HCT116 (cell line): ENCODE data around the gene TNFRSF25. TPM values are rescaled to one million over a fixed set of nuclear protein-coding genes. Genes with fewer than 3 reads are reported as not detected.

Source experiments
- ATAC-seq: fragments of 200-7000 bp; cut with Tn5 transposase; 2 replicates; pipeline ENCODE4 v1.9.1; 2020; ENCODE audit warnings: mild to moderate bottlenecking, moderate library complexity
- Bru-seq: library from RNA; stranded (reverse); fragments of 400-500 nt; gene quantifications from one replicate; lab custom pipeline; 2021; lab: Mats Ljungman, UMichigan
- BruChase-seq, 2 experiments: library from RNA; stranded (reverse); fragments of 400-500 nt; gene quantifications; one replicate each; lab custom pipeline; 2021; lab: Mats Ljungman, UMichigan
- BruUV-seq: library from RNA; stranded (reverse); fragments of 400-500 nt; replicated peaks from 2 replicates; lab custom pipeline; 2021; lab: Mats Ljungman, UMichigan
- CTCF ChIA-PET: fragments of 300-600 bp; sonication (Branson Sonifier 250); formaldehyde crosslinking; loops from one replicate; lab custom pipeline; 2021; ENCODE audit warnings: antibody characterized with exemption; lab: Charles Lee
- POLR2A ChIA-PET: fragments of 300-600, 350-600 bp; sonication (Branson Sonifier 250); formaldehyde crosslinking; loops from one replicate; lab custom pipeline; 2021; ENCODE audit warnings: antibody characterized with exemption; lab: Charles Lee
- RAD21 ChIA-PET, 2 experiments: fragments of 300-600 bp; sonication (Branson Sonifier 250); formaldehyde crosslinking; loops; one replicate each; lab custom pipeline; 2023; ENCODE audit warnings: low total read pairs in 2 of 2; ENCODE audit not compliant: uncharacterized antibody in 2 of 2, unreplicated experiment in 2 of 2, low non-redundant PET in 1 of 2; lab: Charles Lee
- DNase-seq: peaks from one replicate; pipeline ENCODE4 v3.0.0-alpha.2; 2010; ENCODE audit warnings: low read depth, low spot score
- H2AFZ ChIP-seq: fragments of 200-600 bp; shearing (Covaris generic), sonication (generic); 2 replicates; pipeline ENCODE4 v1.6.1; 2017; ENCODE audit warnings: low read depth, mixed run types, mixed read lengths, antibody characterized with exemption, low read length; ENCODE audit not compliant: poor library complexity, severe bottlenecking
- H3K27ac ChIP-seq: 2 replicates; pipeline ENCODE4 v1.5.1; 2012; ENCODE audit warnings: low read depth, low read length
- H3K27me3 ChIP-seq: fragments of 200-600 bp; sonication (generic); 2 replicates; pipeline ENCODE4 v1.6.1; 2016; ENCODE audit warnings: mixed run types, low read length, mixed read lengths; ENCODE audit not compliant: insufficient read depth
- H3K36me3 ChIP-seq, 2 experiments: fragments of 200-500 bp in 1 of 2; fragments of 200-600 bp in 1 of 2; sonication (Bioruptor generic) in 1 of 2; sonication (generic) in 1 of 2; 2 replicates each; pipeline versions ENCODE4 v1.5.1 to v1.6.1; 2014 to 2016; ENCODE audit warnings: low read length in 2 of 2, inconsistent platforms in 1 of 2, mixed read lengths in 1 of 2, mixed run types in 1 of 2; ENCODE audit not compliant: insufficient read depth in 2 of 2, control insufficient read depth in 1 of 2
- H3K4me1 ChIP-seq, 2 experiments: fragments of 200-600 bp in 1 of 2; sonication (generic) in 1 of 2; 2 replicates each; pipeline versions ENCODE4 v1.5.1 to v1.6.1; 2012 to 2017; ENCODE audit warnings: low read length in 2 of 2, inconsistent platforms in 1 of 2, mild to moderate bottlenecking in 1 of 2, mixed read lengths in 1 of 2, mixed run types in 1 of 2, moderate library complexity in 1 of 2; ENCODE audit not compliant: insufficient read depth in 2 of 2, control insufficient read depth in 1 of 2
- H3K4me2 ChIP-seq: fragments of 200-600 bp; sonication (generic); 2 replicates; pipeline ENCODE4 v1.6.1; 2017; ENCODE audit warnings: mixed run types, low read length, mixed read lengths
- H3K4me3 ChIP-seq, 2 experiments: fragments of 200-600 bp in 1 of 2; sonication (generic) in 1 of 2; replicated peaks in 1 of 2; 2 replicates each; pipeline ENCODE4 v1.5.1; 2011 to 2016; ENCODE audit warnings: low read length in 2 of 2, control low read depth in 1 of 2, low read depth in 1 of 2, mild to moderate bottlenecking in 1 of 2, mixed read lengths in 1 of 2, mixed run types in 1 of 2
- H3K79me2 ChIP-seq: fragments of 200-600 bp; sonication (generic); 2 replicates; pipeline ENCODE4 v1.6.1; 2017; ENCODE audit warnings: mild to moderate bottlenecking, mixed run types, low read length, moderate library complexity, mixed read lengths; ENCODE audit not compliant: insufficient read depth
- H3K9ac ChIP-seq: fragments of 200-600 bp; sonication (generic); 2 replicates; pipeline ENCODE4 v1.6.1; 2016; ENCODE audit warnings: low read length, mixed read lengths
- H3K9me2 ChIP-seq: fragments of 200-600 bp; sonication (generic), shearing (Covaris generic); 2 replicates; pipeline ENCODE4 v1.6.1; 2017; ENCODE audit warnings: mixed run types, mild to moderate bottlenecking, moderate library complexity; ENCODE audit not compliant: insufficient read depth
- H3K9me3 ChIP-seq, 2 experiments: fragments of 200-500 bp in 1 of 2; fragments of 200-600 bp in 1 of 2; sonication (Bioruptor generic) in 1 of 2; sonication (generic) in 1 of 2; 2 replicates each; pipeline ENCODE4 v1.6.1; 2014 to 2017; ENCODE audit warnings: low read length in 2 of 2, mixed read lengths in 2 of 2, inconsistent platforms in 1 of 2, low read depth in 1 of 2, mild to moderate bottlenecking in 1 of 2, mixed run types in 1 of 2, moderate library complexity in 1 of 2; ENCODE audit not compliant: control insufficient read depth in 1 of 2, insufficient read depth in 1 of 2
- H4K20me1 ChIP-seq: fragments of 200-600 bp; sonication (generic), shearing (Covaris generic); 2 replicates; pipeline ENCODE4 v1.6.1; 2017; ENCODE audit warnings: mixed run types, mild to moderate bottlenecking, moderate library complexity; ENCODE audit not compliant: insufficient read depth
- CTCF ChIP-seq, 3 experiments: fragments of 200-600 bp in 1 of 3; sonication (generic) in 1 of 3; IDR thresholded peaks in 2 of 3; conservative IDR thresholded peaks in 1 of 3; 2 replicates each; pipeline ENCODE4 v1.5.1; 2012 to 2017; ENCODE audit warnings: low read depth in 2 of 3, low read length in 2 of 3, antibody characterized with exemption in 1 of 3, borderline replicate concordance in 1 of 3, control low read depth in 1 of 3, mild to moderate bottlenecking in 1 of 3, mixed read lengths in 1 of 3, mixed run types in 1 of 3, moderate library complexity in 1 of 3; ENCODE audit not compliant: insufficient read depth in 1 of 3
- ELF1 ChIP-seq: IDR thresholded peaks from 2 replicates; pipeline ENCODE4 v1.6.1; 2012; ENCODE audit warnings: low read depth, borderline replicate concordance
- FOSL1 ChIP-seq: IDR thresholded peaks from 2 replicates; pipeline ENCODE4 v1.6.1; 2012; ENCODE audit warnings: low read depth
- POLR2A ChIP-seq: IDR thresholded peaks from 2 replicates; pipeline ENCODE4 v1.7.0; 2011; ENCODE audit warnings: borderline replicate concordance; ENCODE audit not compliant: insufficient read depth, insufficient read length; ENCODE audit errors: extremely low read depth
- SIN3A ChIP-seq: IDR thresholded peaks from 2 replicates; pipeline ENCODE4 v1.6.1; 2012; ENCODE audit warnings: low read depth
- ZBTB33 ChIP-seq: IDR thresholded peaks from 2 replicates; pipeline ENCODE4 v1.6.1; 2011; ENCODE audit warnings: mild to moderate bottlenecking, low read length, moderate library complexity; ENCODE audit not compliant: insufficient replicate concordance; ENCODE audit errors: extremely low read depth
- ZFX ChIP-seq: fragments of 450-650 bp; IDR thresholded peaks from 2 replicates; pipeline ENCODE4 v1.6.1; 2017
- ZNF274 ChIP-seq: fragments of 200-500 bp; sonication (Bioruptor generic); IDR thresholded peaks from 2 replicates; pipeline ENCODE4 v1.6.1; 2014; ENCODE audit warnings: mild to moderate bottlenecking, low read depth, low read length, inconsistent platforms
- intact Hi-C: fragments of 100-400 bp; cut with micrococcal nuclease; formaldehyde crosslinking; loops from 2 replicates; pipeline ENCODE4 v1.10.0; 2022
- long read RNA-seq: library from polyadenylated mRNA; unstranded; transcript quantifications from one replicate; pipeline ENCODE4 v2.0.0, GENCODE V29; 2021; ENCODE audit not compliant: unreplicated experiment
- polyA plus RNA-seq: library from polyadenylated mRNA; unstranded; fragments of >200 nt; gene quantifications from 2 replicates; pipeline ENCODE4 v1.2.1, GENCODE V29; 2012; ENCODE audit warnings: missing spikeins
- total RNA-seq: library from RNA; stranded (reverse); gene quantifications from one replicate; pipeline ENCODE4 v1.2.1, GENCODE V29; 2021; ENCODE audit not compliant: unreplicated experiment

TNFRSF25 gene
- total RNA-seq (27.5 TPM), Bru-seq, nascent RNA (percentile 58 among the genes with signal in this experiment), BruChase-seq, experiment 1, labeled RNA remaining after a 6-hour chase (percentile 91 among the genes with signal in this experiment), BruChase-seq, experiment 2, labeled RNA remaining after a 2-hour chase (percentile 83 among the genes with signal in this experiment)
- 30.2 and 34.7 TPM in 2 replicates for polyA plus RNA-seq
- long read RNA-seq, transcript TNFRSF25-211 (4 exons, 1,591 nt) = major isoform, 6 of 29 reads
- long read RNA-seq, partial matches to known transcripts = 5 of 29 reads
- long read RNA-seq, other reads (novel, unspliced or antisense) = 17 of 29 reads

GRCh38 chr1:6466023-6466422, at the start of gene TNFRSF25:
Gene TNFRSF25, minus strand, starts transcription at chr1:6466173. Its CDS starts 66 bp downstream, at chr1:6466107.
- ChIA-PET RAD21 (no interaction called here), CTCF (interaction anchor here (1.5 kb wide), 1 partner anchor 23 kb away, joined by 3 read pairs; no protein-coding TSS in a partner anchor), POLR2A (no interaction called here)
- intact Hi-C loops = no loop called here
- Histone ChIP-seq H3K9me2 (no peaks in the 10 kb centered on the region), H3K27me3 (no peaks in the 10 kb centered on the region), H3K9ac (no peak within 1 kb of the TSS), H3K4me1 (peaks cover 6 to 14% of the 10 kb centered on the region in 2 experiments), H2AFZ (no peak within 1 kb of the TSS), H3K4me3 (no peak within 1 kb of the TSS), H4K20me1 (no peaks in the 10 kb centered on the region), H3K27ac (no peak within 1 kb of the TSS; the same call in 1 of the 2 replicates), H3K36me3 (peaks cover 13 to 17% of the 10 kb centered on the region in 2 experiments; a peak in 2 of 4 replicates), H3K4me2 (no peak within 1 kb of the TSS), H3K79me2 (no peaks in the 10 kb centered on the region), H3K9me3 (no peaks in the 10 kb centered on the region)
- no peak for ATAC-seq
- no peak for TF ChIP-seq ZFX
- no peak for TF ChIP-seq ELF1
- no peak for TF ChIP-seq SIN3A
- no peak for TF ChIP-seq ZNF274
- TF ChIP-seq ZBTB33 = no peak
- no peak for TF ChIP-seq POLR2A
- no peak for DNase-seq
- no TSS peak for BruUV-seq

- intact Hi-C loops = no loop called here
- no peaks in the 10 kb centered on the region for H3K79me2 ChIP-seq
- POLR2A ChIA-PET = no interaction called here
- no peak overlapping the region for H2AFZ ChIP-seq
- BruUV-seq = no TSS peak
- CTCF ChIA-PET = no interaction called here
- no peaks in the 10 kb centered on the region for H3K9me2 ChIP-seq
- no peak overlapping the region for H3K9ac ChIP-seq
- no peak overlapping the region for H3K4me3 ChIP-seq
- H3K27ac ChIP-seq = no peak overlapping the region
- DNase-seq (no peak), ATAC-seq (no peak)
- H3K27me3 ChIP-seq = no peaks in the 10 kb centered on the region
- no peak overlapping the region; the same call in 1 of the 2 replicates for H3K4me2 ChIP-seq
- RAD21 ChIA-PET = no interaction called here
- H3K4me1 ChIP-seq = peaks cover 0 to 14% of the 10 kb centered on the region in 2 experiments; a peak in 2 of 4 replicates
- H3K9me3 ChIP-seq = no peaks in the 10 kb centered on the region
- H4K20me1 ChIP-seq = no peaks in the 10 kb centered on the region
- TF ChIP-seq CTCF (IDR thresholded peaks at IDR 0.05 in 2 of 3, conservative IDR thresholded peaks at IDR 0.05 in 1 of 3; ENCODE audit: borderline replicate concordance in 1 of 3, insufficient read depth in 1 of 3, low read depth in 2 of 3, low read length in 2 of 3) (no peak), FOSL1 (no peak)
- H3K36me3 ChIP-seq = no peaks in the 10 kb centered on the region
These were observed 49.8 kb upstream of the TNFRSF25 start for GRCh38 chr1:6515771-6516170.
